Right forelimb (tissue), 1 donor: Measurements from ENCODE around the gene LIFR.
"Not testable (repeated sequence)": the region's sequence is repeated elsewhere in the genome, so short reads cannot be mapped to it uniquely, and the experiment has no call there.

ENCODE experiments used
- DNase-seq: peaks from one replicate; pipeline ENCODE4 v3.0.0-alpha.2; 2018

The LIFR gene

GRCh38 chr5:38556599-38557307, at the start of gene LIFR:
LIFR (minus strand) TSS chr5:38556646; CDS start chr5:38530647, 25,999 bp downstream.
- peak; percentile 91 for DNase-seq

GRCh38 chr5:38605610-38606009, 49.2 kb upstream of the LIFR start:
- no peak for DNase-seq

- DNase-seq = no peak
Observed at GRCh38 chr5:38603691-38604090, 47.2 kb upstream of the LIFR start.

GRCh38 chr5:38602641-38603040, 46.2 kb upstream of the LIFR start:
- DNase-seq = no peak

- DNase-seq = no peak
Observed at GRCh38 chr5:38601863-38602298, 45.4 kb upstream of the LIFR start.

- DNase-seq = no peak
Observed at GRCh38 chr5:38601133-38601862, 44.9 kb upstream of the LIFR start.

GRCh38 chr5:38600329-38601045, 44.0 kb upstream of the LIFR start:
- no peak for DNase-seq

- DNase-seq = not testable (repeated sequence)
Observed at GRCh38 chr5:38599751-38600150, 43.3 kb upstream of the LIFR start.

- no peak for DNase-seq
Observed at GRCh38 chr5:38598994-38599617, 42.7 kb upstream of the LIFR start.

GRCh38 chr5:38598296-38598993, 42.0 kb upstream of the LIFR start:
- no peak for DNase-seq

- DNase-seq = no peak
Observed at GRCh38 chr5:38596981-38597380, 40.5 kb upstream of the LIFR start.

GRCh38 chr5:38595132-38595745, 38.8 kb upstream of the LIFR start:
- no peak for DNase-seq

- no peak for DNase-seq
Observed at GRCh38 chr5:38593959-38594358, 37.5 kb upstream of the LIFR start.

- no peak for DNase-seq
Observed at GRCh38 chr5:38591523-38591849, 35.0 kb upstream of the LIFR start.

GRCh38 chr5:38590838-38591522, 34.5 kb upstream of the LIFR start:
- DNase-seq = no peak

- no peak for DNase-seq
Observed at GRCh38 chr5:38589629-38590028, 33.2 kb upstream of the LIFR start.

- no peak for DNase-seq
Observed at GRCh38 chr5:38585816-38586215, 29.4 kb upstream of the LIFR start.

GRCh38 chr5:38583500-38583899, 27.1 kb upstream of the LIFR start:
- DNase-seq = no peak

GRCh38 chr5:38582975-38583319, 26.5 kb upstream of the LIFR start:
- no peak for DNase-seq

GRCh38 chr5:38582293-38582974, 26.0 kb upstream of the LIFR start:
- no peak for DNase-seq

- no peak for DNase-seq
Observed at GRCh38 chr5:38581597-38581996, 25.2 kb upstream of the LIFR start.
